Skeletal muscle cell (primary cell): ENCODE data around the gene IGLL5.

Source experiments
- DNase-seq: peaks from one replicate; pipeline ENCODE4 v3.0.0-alpha.2; 2010; ENCODE audit warnings: low read depth
- H3K4me3 ChIP-seq: 2 replicates; pipeline ENCODE4 v1.5.1; 2011; ENCODE audit warnings: low read depth, mild to moderate bottlenecking, control low read depth, low read length, moderate library complexity

The IGLL5 gene

GRCh38 chr22:22857607-22858558 lies 29.7 kb upstream of the IGLL5 start:
- no peak for DNase-seq
- H3K4me3 ChIP-seq, result no peak overlapping the region

GRCh38 chr22:22858559-22858937 lies 29.1 kb upstream of the IGLL5 start:
- no peak overlapping the region for H3K4me3 ChIP-seq
- DNase-seq, result no peak

GRCh38 chr22:22863001-22863400 lies 24.6 kb upstream of the IGLL5 start:
- H3K4me3 ChIP-seq, result no peak overlapping the region
- no peak for DNase-seq

- DNase-seq, result no peak
- no peak overlapping the region for H3K4me3 ChIP-seq
Measured at GRCh38 chr22:22865311-22866072, 22.1 kb upstream of the IGLL5 start.

GRCh38 chr22:22866381-22867111 lies 21.1 kb upstream of the IGLL5 start:
- H3K4me3 ChIP-seq, result no peak overlapping the region
- DNase-seq, result no peak

GRCh38 chr22:22867996-22868715 lies 19.5 kb upstream of the IGLL5 start:
- no peak for DNase-seq
- no peak overlapping the region for H3K4me3 ChIP-seq

- H3K4me3 ChIP-seq, result no peak overlapping the region
- DNase-seq, result no peak
Measured at GRCh38 chr22:22870577-22871404, 16.8 kb upstream of the IGLL5 start.

- no peak for DNase-seq
Measured at GRCh38 chr22:22871536-22872278, 15.9 kb upstream of the IGLL5 start.

GRCh38 chr22:22872722-22873708 lies 14.6 kb upstream of the IGLL5 start:
- no peak for DNase-seq
- no peak overlapping the region for H3K4me3 ChIP-seq

More at GRCh38 chr22:22871536-22872278, 15.9 kb upstream of the IGLL5 start:
- no peak overlapping the region for H3K4me3 ChIP-seq

GRCh38 chr22:22877523-22878210 lies 9.9 kb upstream of the IGLL5 start:
- no peak overlapping the region for H3K4me3 ChIP-seq
- peak; percentile 11 for DNase-seq

- DNase-seq, result no peak
Measured at GRCh38 chr22:22878211-22878570, 9.4 kb upstream of the IGLL5 start.

GRCh38 chr22:22878801-22879674 lies 8.6 kb upstream of the IGLL5 start:
- no peak for DNase-seq
- no peak overlapping the region for H3K4me3 ChIP-seq

More at GRCh38 chr22:22878211-22878570, 9.4 kb upstream of the IGLL5 start:
- H3K4me3 ChIP-seq, result no peak overlapping the region

- DNase-seq, result no peak
- H3K4me3 ChIP-seq, result no peak overlapping the region
Measured at GRCh38 chr22:22879675-22880155, 7.9 kb upstream of the IGLL5 start.

- H3K4me3 ChIP-seq, result no peak overlapping the region
- no peak for DNase-seq
Measured at GRCh38 chr22:22880645-22881044, 7.0 kb upstream of the IGLL5 start.
